NB4 (cell line): Measurements from ENCODE around the gene TRAPPC3L.

Source experiments
- DNase-seq: peaks from one replicate; pipeline ENCODE4 v3.0.0; 2010; ENCODE audit warnings: low read depth
- H3K4me3 ChIP-seq: one replicate; pipeline ENCODE4 v1.5.1; 2011; ENCODE audit warnings: mild to moderate bottlenecking, low read depth, low read length, moderate library complexity
- CTCF ChIP-seq: IDR thresholded peaks from one replicate; pipeline ENCODE4 v1.5.1; 2012; ENCODE audit warnings: low read depth, low read length
- MAX ChIP-seq: IDR thresholded peaks from 2 replicates; pipeline ENCODE4 v1.6.1; 2011; ENCODE audit warnings: low read depth, low read length
- MYC ChIP-seq: IDR thresholded peaks from 2 replicates; pipeline ENCODE4 v1.6.1; 2011; ENCODE audit warnings: low read depth, low read length
- POLR2A ChIP-seq: IDR thresholded peaks from 2 replicates; pipeline ENCODE4 v1.6.1; 2011; ENCODE audit warnings: mild to moderate bottlenecking; ENCODE audit not compliant: insufficient read length; ENCODE audit errors: extremely low read depth

Gene TRAPPC3L

GRCh38 chr6:116461331-116461931 lies 84.1 kb downstream of the TRAPPC3L start, which contains the start of gene CALHM6:
Gene CALHM6 (plus strand): TSS chr6:116461375. CDS start chr6:116461930, 555 bp downstream.
- no peak within 1 kb of the TSS for H3K4me3 ChIP-seq
- TF ChIP-seq MAX = no peak
- no peak for TF ChIP-seq CTCF
- TF ChIP-seq POLR2A = no peak
- TF ChIP-seq MYC = no peak
- DNase-seq = no peak

DNA sequence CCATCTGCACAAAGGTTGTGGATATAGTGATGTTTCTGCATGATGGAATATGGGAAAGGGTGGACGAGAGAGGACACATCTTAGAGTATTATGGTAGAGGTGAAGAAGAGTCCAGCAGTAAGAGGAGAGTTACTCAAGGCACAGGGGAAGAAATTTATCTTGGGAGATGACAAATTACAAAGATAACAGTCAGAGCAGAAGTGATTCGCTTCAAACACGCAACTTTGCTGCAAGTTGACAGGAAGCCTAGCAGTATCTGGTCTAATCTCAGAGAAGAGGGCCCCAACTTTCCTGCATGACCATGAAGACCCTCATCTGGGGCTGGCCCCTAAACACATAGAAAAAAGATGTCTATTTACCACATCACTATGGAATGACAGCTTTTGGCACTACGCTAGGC lies 85.6 kb downstream of the TRAPPC3L start:
- TF ChIP-seq MAX = no peak
- no peak for TF ChIP-seq MYC
- TF ChIP-seq CTCF = no peak
- no peak for TF ChIP-seq POLR2A
- DNase-seq = no peak
- no peak overlapping the region for H3K4me3 ChIP-seq

DNA sequence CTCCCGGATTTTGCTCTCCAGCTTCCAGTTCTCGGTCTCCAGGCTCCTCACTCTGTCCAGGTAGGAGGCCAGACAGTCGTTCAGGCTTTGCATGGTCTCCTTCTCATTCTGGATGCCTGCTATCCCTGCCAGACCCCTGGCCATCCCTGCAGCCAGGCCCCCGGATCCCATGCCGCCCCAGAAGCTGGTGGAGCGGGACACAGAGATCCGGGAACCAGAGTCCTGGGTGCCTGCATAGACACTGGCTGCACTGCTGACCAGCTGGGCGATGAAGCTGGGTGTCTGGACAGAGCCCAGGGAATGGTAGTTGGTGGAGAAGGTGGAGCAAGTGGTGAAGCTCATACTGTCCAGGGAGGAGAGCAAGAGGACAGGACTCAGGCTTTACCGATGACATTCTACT lies 87.2 kb downstream of the TRAPPC3L start:
- DNase-seq = no peak
- H3K4me3 ChIP-seq = no peak overlapping the region
- no peak for TF ChIP-seq POLR2A
- TF ChIP-seq CTCF = no peak
- TF ChIP-seq MYC = no peak

DNA sequence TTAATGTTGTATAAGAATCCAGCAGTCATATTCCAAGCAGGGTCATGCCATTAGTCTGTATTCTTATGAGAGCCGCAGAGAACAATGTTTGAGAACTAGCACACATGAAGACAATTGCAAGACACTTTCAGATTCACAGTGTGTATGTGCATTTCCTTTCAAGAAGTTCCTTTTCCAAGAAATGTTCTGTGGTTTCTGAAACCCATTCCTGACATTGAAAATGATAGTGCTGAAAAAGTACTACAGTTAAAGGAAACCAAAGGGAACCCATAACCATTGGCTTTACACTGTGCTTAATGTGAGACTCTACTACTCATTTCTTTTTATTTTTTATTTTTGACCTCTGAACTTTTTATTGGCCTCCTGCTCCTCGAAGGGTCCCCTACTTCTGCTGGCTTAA lies 88.6 kb downstream of the TRAPPC3L start:
- no peak for DNase-seq
- no peak for TF ChIP-seq POLR2A
- TF ChIP-seq MYC = no peak
- no peak for TF ChIP-seq MAX
- no peak for TF ChIP-seq CTCF
- H3K4me3 ChIP-seq = no peak overlapping the region

- no peak for DNase-seq
- H3K4me3 ChIP-seq = no peak overlapping the region
- no peak for TF ChIP-seq POLR2A
- no peak for TF ChIP-seq CTCF
- no peak for TF ChIP-seq MAX
Measured at GRCh38 chr6:116456106-116456505, 89.4 kb downstream of the TRAPPC3L start.

DNA sequence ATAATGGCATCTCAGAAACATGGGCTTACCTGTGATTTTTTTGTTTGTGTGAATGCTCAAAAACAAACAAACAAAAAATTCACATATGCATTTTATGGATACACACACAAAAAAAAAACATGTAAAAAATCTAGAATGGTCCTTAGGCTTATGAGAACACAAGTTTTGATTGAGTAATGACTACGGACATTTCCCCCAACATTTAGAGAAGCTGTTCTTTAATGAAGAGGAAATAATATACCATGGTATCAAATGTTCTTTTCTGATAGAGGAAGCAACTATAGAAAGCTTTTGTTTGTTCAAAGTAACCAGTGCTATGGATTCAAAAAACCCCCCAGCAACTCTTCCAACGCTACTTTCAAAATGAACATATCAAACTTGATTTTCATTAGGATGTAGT lies 93.0 kb downstream of the TRAPPC3L start:
- no peak overlapping the region for H3K4me3 ChIP-seq
- DNase-seq = no peak
- TF ChIP-seq MYC (no peak), MAX (no peak), POLR2A (no peak)
